Prostate gland (tissue), 2 donors: Measurements from ENCODE around the gene CPLX3. TPM values are rescaled to one million over a fixed set of nuclear protein-coding genes. Genes with fewer than 3 reads are reported as not detected.

Source experiments
- DNase-seq: peaks from one replicate; pipeline ENCODE4 v3.0.0-alpha.2; 2019; ENCODE audit warnings: low spot score
- H3K27ac ChIP-seq, 2 donors: fragments of 200-600 bp; sonication (generic); 2 replicates each; pipeline ENCODE4 v1.5.1; 2017 to 2019
- H3K27me3 ChIP-seq: fragments of 200-600 bp; sonication (generic); replicated peaks from 2 replicates; pipeline ENCODE4 v1.5.1; 2019; ENCODE audit not compliant: insufficient read depth
- H3K36me3 ChIP-seq, 2 donors: fragments of 200-600 bp; sonication (generic); 1 replicate in 1 of 2; 2 replicates in 1 of 2; pipeline versions ENCODE4 v1.5.1 to v1.8.1; 2017 to 2019
- H3K4me1 ChIP-seq: fragments of 200-600 bp; sonication (generic); replicated peaks from 2 replicates; pipeline ENCODE4 v1.5.1; 2019
- H3K4me3 ChIP-seq, 2 donors: fragments of 200-600 bp; sonication (generic); 2 replicates each; pipeline ENCODE4 v1.5.1; 2017 to 2019
- H3K9me3 ChIP-seq: fragments of 200-600 bp; sonication (generic); 2 replicates; pipeline ENCODE4 v1.5.1; 2017
- CTCF ChIP-seq, 4 experiments: fragments of 200-600 bp in 2 of 4; fragments of 450-650 bp in 2 of 4; sonication (generic) in 2 of 4; IDR thresholded peaks; 1 replicate in 3 of 4; 2 replicates in 1 of 4; pipeline ENCODE4 v1.5.1; 2016 to 2019; ENCODE audit warnings: antibody characterized with exemption in 4 of 4, mild to moderate bottlenecking in 2 of 4, moderate library complexity in 2 of 4
- POLR2A ChIP-seq: fragments of 450-650 bp; IDR thresholded peaks from one replicate; pipeline ENCODE4 v1.6.1; 2016; ENCODE audit warnings: antibody characterized with exemption, mild to moderate bottlenecking
- POLR2AphosphoS5 ChIP-seq: sonication (generic); formaldehyde crosslinking; IDR thresholded peaks from one replicate; pipeline ENCODE4 v1.6.1; 2017; ENCODE audit warnings: antibody characterized with exemption
- WGBS: methylation state at CpG from one replicate; pipeline ENCODE4 v1.1.5; 2018; 5-methylcytosine and 5-hydroxymethylcytosine counted together
- intact Hi-C: fragments of 100-400 bp; cut with DNase I; formaldehyde crosslinking; loops from one replicate; pipeline ENCODE4 v1.14.2; 2022
- total RNA-seq, 2 donors: library from RNA; depleted of rRNA; stranded (reverse); fragments of >200 nt; gene quantifications; one replicate each; pipeline ENCODE4 v1.1.0, GENCODE V29; 2016

The CPLX3 gene
- total RNA-seq, 2 donors from 2014 or later, result 40.5 to 59.8 TPM

GRCh38 chr15:74831813-74832495 is 5.5 kb downstream of the CPLX3 start:
- no peaks in the 10 kb centered on the region for H3K27me3 ChIP-seq
- no peaks in the 10 kb centered on the region for H3K9me3 ChIP-seq
- no peak overlapping the region for H3K4me3 ChIP-seq
- intact Hi-C loops, result no loop called here
- no peak overlapping the region for H3K27ac ChIP-seq
- H3K4me1 ChIP-seq, result no peaks in the 10 kb centered on the region
- 63% methylated on average over 15 of the region's 15 CpGs for WGBS
- H3K36me3 ChIP-seq, result no peaks in the 10 kb centered on the region
- no peak for TF ChIP-seq POLR2A
- TF ChIP-seq POLR2AphosphoS5, result no peak
- no peak for TF ChIP-seq CTCF (IDR thresholded peaks at IDR 0.05)
- DNase-seq, result no peak

GRCh38 chr15:74832826-74833225 is 6.4 kb downstream of the CPLX3 start:
- H3K9me3 ChIP-seq, result no peaks in the 10 kb centered on the region
- H3K27ac ChIP-seq, result no peak overlapping the region
- WGBS, result 70% methylated on average over 4 of the region's 4 CpGs
- no peaks in the 10 kb centered on the region for H3K27me3 ChIP-seq
- H3K4me1 ChIP-seq, result no peaks in the 10 kb centered on the region
- intact Hi-C loops, result no loop called here
- H3K4me3 ChIP-seq, result no peak overlapping the region
- DNase-seq, result no peak
- no peaks in the 10 kb centered on the region for H3K36me3 ChIP-seq
- TF ChIP-seq POLR2A, result no peak
- TF ChIP-seq CTCF (IDR thresholded peaks at IDR 0.05), result no peak
- no peak for TF ChIP-seq POLR2AphosphoS5

GRCh38 chr15:74833376-74834107 is 7.1 kb downstream of the CPLX3 start:
- no peaks in the 10 kb centered on the region for H3K27me3 ChIP-seq
- H3K4me3 ChIP-seq, result no peak overlapping the region
- 68% methylated on average over 12 of the region's 12 CpGs for WGBS
- no peak for DNase-seq
- no peaks in the 10 kb centered on the region for H3K4me1 ChIP-seq
- H3K27ac ChIP-seq, result no peak overlapping the region
- no peaks in the 10 kb centered on the region for H3K9me3 ChIP-seq
- no peaks in the 10 kb centered on the region for H3K36me3 ChIP-seq
- no peak for TF ChIP-seq POLR2A
- TF ChIP-seq POLR2AphosphoS5, result no peak
- no peak for TF ChIP-seq CTCF (IDR thresholded peaks at IDR 0.05)
- intact Hi-C loops, result no loop called here

GRCh38 chr15:74835312-74835823 is 8.9 kb downstream of the CPLX3 start:
- H3K27ac ChIP-seq, result no peak overlapping the region
- 35% methylated on average over 4 of the region's 5 CpGs for WGBS
- peak; percentile 50 for DNase-seq
- H3K27me3 ChIP-seq, result no peaks in the 10 kb centered on the region
- H3K9me3 ChIP-seq, result no peaks in the 10 kb centered on the region
- H3K36me3 ChIP-seq, result no peaks in the 10 kb centered on the region
- no peak overlapping the region for H3K4me3 ChIP-seq
- no peaks in the 10 kb centered on the region for H3K4me1 ChIP-seq
- peak; percentile 46 for TF ChIP-seq POLR2AphosphoS5
- TF ChIP-seq POLR2A, result no peak
- TF ChIP-seq CTCF (IDR thresholded peaks at IDR 0.05), result peak; percentile 10 to 75 (median 64)
- intact Hi-C loops, result no loop called here
